ENCODE data around the gene GJD3. TPM values are rescaled to one million over a fixed set of nuclear protein-coding genes. Genes with fewer than 3 reads are reported as not detected.
"Not testable (repeated sequence)": the region's sequence is repeated elsewhere in the genome, so short reads cannot be mapped to it uniquely, and the experiment has no call there.

GJD3 gene
- total RNA-seq, 1 donor from 2014 or later, result not detected

DNA sequence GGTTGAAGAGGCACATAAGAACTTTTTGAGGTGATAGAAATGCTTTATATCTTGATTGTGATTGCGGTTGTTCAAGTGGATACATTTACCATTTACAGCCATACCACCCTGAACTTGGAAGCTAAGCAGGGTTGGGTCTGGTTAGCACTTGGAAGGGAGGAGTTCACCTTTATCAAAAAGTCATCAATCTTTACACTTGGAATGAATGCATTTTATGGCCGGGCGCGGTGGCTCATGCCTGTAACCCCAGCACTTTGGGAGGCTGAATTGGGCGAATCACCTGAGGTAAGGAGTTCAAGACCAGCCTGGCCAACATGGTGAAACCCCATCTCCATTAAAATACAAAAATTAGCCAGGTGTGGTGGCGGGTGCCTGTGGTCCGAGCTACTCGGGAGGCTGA, 9.5 kb upstream of the GJD3 start:
- DNase-seq (no peak), ATAC-seq (ENCODE audit: low read depth) (no peak)
- TF ChIP-seq, protein P1, sequence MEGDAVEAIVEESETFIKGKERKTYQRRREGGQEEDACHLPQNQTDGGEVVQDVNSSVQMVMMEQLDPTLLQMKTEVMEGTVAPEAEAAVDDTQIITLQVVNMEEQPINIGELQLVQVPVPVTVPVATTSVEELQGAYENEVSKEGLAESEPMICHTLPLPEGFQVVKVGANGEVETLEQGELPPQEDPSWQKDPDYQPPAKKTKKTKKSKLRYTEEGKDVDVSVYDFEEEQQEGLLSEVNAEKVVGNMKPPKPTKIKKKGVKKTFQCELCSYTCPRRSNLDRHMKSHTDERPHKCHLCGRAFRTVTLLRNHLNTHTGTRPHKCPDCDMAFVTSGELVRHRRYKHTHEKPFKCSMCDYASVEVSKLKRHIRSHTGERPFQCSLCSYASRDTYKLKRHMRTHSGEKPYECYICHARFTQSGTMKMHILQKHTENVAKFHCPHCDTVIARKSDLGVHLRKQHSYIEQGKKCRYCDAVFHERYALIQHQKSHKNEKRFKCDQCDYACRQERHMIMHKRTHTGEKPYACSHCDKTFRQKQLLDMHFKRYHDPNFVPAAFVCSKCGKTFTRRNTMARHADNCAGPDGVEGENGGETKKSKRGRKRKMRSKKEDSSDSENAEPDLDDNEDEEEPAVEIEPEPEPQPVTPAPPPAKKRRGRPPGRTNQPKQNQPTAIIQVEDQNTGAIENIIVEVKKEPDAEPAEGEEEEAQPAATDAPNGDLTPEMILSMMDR (IDR thresholded peaks at IDR 0.05), result no peak
- Mint-ChIP-seq H3K9me3 (peaks cover 2% of the 10 kb centered on the region), H3K27me3 (peaks cover 3% of the 10 kb centered on the region), H3K27ac (no peak overlapping the region), H3K4me3 (no peak overlapping the region), H3K4me1 (peaks cover 5% of the 10 kb centered on the region), H3K36me3 (ENCODE audit: low read depth) (no peaks in the 10 kb centered on the region)
- ChIA-PET POLR2A (no interaction called here), CTCF (interaction anchor here (0.9 kb wide), 1 partner anchor 159 kb away, joined by 3 read pairs; no protein-coding TSS in a partner anchor)
- intact Hi-C loops (cut with micrococcal nuclease), result no loop called here

DNA sequence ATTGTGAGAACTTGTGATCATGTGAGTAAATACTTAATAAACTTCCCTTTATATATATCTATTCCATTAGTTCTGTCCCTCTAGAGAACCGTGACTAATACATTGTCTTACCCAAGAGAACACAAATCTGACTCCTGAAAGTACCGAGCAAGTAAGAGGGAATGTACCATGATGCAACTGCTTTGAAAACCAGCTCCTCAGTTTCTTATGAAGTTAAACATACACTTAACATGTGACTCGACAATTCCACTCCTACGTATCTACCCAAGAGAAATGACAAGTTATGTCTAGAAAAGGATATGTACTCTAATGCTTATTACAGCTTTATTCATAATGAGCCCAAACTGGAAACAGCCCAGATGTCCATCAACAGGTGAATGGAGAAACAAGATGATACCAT, 8.8 kb upstream of the GJD3 start:
- Mint-ChIP-seq H3K9me3 (peaks cover 2% of the 10 kb centered on the region), H3K27me3 (peaks cover 3% of the 10 kb centered on the region), H3K4me1 (peaks cover 5% of the 10 kb centered on the region), H3K36me3 (ENCODE audit: low read depth) (no peaks in the 10 kb centered on the region), H3K27ac (no peak overlapping the region), H3K4me3 (no peak overlapping the region)
- ATAC-seq (ENCODE audit: low read depth) (no peak), DNase-seq (no peak)
- TF ChIP-seq, protein P1 (IDR thresholded peaks at IDR 0.05), result no peak
- ChIA-PET POLR2A (no interaction called here), CTCF (no interaction called here)
- intact Hi-C loops (cut with micrococcal nuclease), result no loop called here

- H3K27me3 Mint-ChIP-seq; POLR2A ChIA-PET; intact Hi-C loops (cut with micrococcal nuclease); H3K4me3 Mint-ChIP-seq; ATAC-seq (ENCODE audit: low read depth); H3K4me1 Mint-ChIP-seq; DNase-seq; H3K9me3 Mint-ChIP-seq; H3K36me3 Mint-ChIP-seq (ENCODE audit: low read depth); H3K27ac Mint-ChIP-seq; CTCF ChIA-PET: not testable (repeated sequence)
These were observed 8.1 kb upstream of the GJD3 start for GRCh38 chr17:40372644-40373043.

- TF ChIP-seq, protein P1 (IDR thresholded peaks at IDR 0.05), result no peak
- H3K36me3 Mint-ChIP-seq (ENCODE audit: low read depth), result no peaks in the 10 kb centered on the region
These were observed 7.5 kb upstream of the GJD3 start for GRCh38 chr17:40372031-40372430.

DNA sequence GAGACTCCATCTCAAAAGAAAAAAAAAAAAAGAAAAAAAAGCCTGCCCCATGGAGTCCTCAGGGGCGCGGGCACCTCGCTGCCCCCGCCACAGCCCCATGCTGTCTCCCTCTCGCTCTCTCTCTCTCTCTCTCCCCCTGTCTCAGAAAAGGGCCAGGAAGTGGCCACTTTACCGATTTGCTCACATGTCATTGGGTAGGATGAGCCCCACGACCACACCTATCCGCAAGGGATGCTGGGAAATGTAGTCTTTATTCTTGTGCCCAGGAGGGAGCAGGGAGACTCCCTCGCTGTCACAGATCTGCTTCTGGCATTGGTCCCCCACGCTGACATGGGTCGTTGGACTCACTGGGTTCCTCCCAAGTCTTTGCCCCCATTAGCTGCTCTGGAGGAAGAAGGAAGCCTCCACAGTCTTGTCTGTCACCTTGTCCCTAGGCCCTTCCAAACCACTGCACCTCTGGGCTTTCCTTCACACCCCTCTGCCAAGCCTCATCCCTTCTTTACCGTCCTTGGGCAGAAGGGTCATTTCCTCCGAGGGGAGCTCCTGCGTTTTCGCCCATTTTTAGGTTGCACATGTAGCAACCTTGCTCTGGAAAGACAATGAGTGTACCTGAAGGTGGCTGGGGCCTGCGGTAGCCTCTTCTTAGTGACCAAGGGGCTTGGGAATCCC, 6.9 kb upstream of the GJD3 start:
- Mint-ChIP-seq H3K27ac (no peak overlapping the region), H3K4me3 (no peak overlapping the region), H3K4me1 (peaks cover 2% of the 10 kb centered on the region), H3K9me3 (peaks cover under 1% of the 10 kb centered on the region), H3K36me3 (ENCODE audit: low read depth) (no peaks in the 10 kb centered on the region), H3K27me3 (no peaks in the 10 kb centered on the region)
- no peak for DNase-seq
- ATAC-seq (ENCODE audit: low read depth), result peak; percentile 82
- ChIA-PET CTCF (interaction anchor here (0.6 kb wide), 1 partner anchor 13 kb away, joined by 3 read pairs; no protein-coding TSS in a partner anchor), POLR2A (no interaction called here)
- intact Hi-C loops (cut with micrococcal nuclease), result no loop called here
- TF ChIP-seq, protein P1 (IDR thresholded peaks at IDR 0.05), result no peak

More at GRCh38 chr17:40372031-40372430, 7.5 kb upstream of the GJD3 start:
- Mint-ChIP-seq H3K27me3 (peaks cover 3% of the 10 kb centered on the region), H3K4me1 (peaks cover 5% of the 10 kb centered on the region), H3K9me3 (peaks cover 2% of the 10 kb centered on the region), H3K4me3 (no peak overlapping the region), H3K27ac (no peak overlapping the region)
- intact Hi-C loops (cut with micrococcal nuclease), result no loop called here
- ChIA-PET POLR2A (no interaction called here), CTCF (no interaction called here)
- ATAC-seq (ENCODE audit: low read depth), result no peak
- DNase-seq, result no peak

- TF ChIP-seq, protein P1 (IDR thresholded peaks at IDR 0.05), result no peak
- Mint-ChIP-seq H3K4me1 (peaks cover 2% of the 10 kb centered on the region), H3K36me3 (ENCODE audit: low read depth) (no peaks in the 10 kb centered on the region), H3K9me3 (no peaks in the 10 kb centered on the region), H3K4me3 (no peak overlapping the region), H3K27me3 (no peaks in the 10 kb centered on the region), H3K27ac (no peak overlapping the region)
- DNase-seq, result no peak
- intact Hi-C loops (cut with micrococcal nuclease), result no loop called here
- ChIA-PET CTCF (no interaction called here), POLR2A (no interaction called here)
- ATAC-seq (ENCODE audit: low read depth), result no peak
These were observed 5.4 kb upstream of the GJD3 start for GRCh38 chr17:40369923-40370322.

DNA sequence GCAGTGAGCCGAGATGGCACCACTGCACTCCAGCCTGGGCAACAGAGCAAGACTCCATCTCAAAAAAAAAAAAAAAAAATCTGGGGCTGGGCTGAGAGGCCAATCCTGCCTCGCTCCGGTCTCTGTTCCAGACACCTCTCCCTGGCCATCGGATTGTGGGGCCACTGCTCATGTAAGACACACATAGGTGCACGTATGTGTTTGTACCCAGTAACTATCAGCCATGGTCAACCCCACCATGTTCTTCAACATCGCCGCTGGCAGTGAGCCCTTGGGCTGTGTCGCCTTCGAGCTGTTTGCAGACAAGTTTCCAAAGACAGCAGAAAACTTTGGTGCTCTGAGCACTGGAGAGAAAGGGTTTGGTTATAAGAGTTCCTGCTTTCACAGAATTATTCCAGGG, 3.2 kb upstream of the GJD3 start:
- intact Hi-C loops (cut with micrococcal nuclease); CTCF ChIA-PET; H3K36me3 Mint-ChIP-seq (ENCODE audit: low read depth); H3K27ac Mint-ChIP-seq; DNase-seq; H3K4me1 Mint-ChIP-seq; H3K27me3 Mint-ChIP-seq; H3K9me3 Mint-ChIP-seq; H3K4me3 Mint-ChIP-seq; ATAC-seq (ENCODE audit: low read depth): not testable (repeated sequence)
- POLR2A ChIA-PET, result interaction anchor here (0.7 kb wide), 1 partner anchor 329 kb away, joined by 3 read pairs; no protein-coding TSS in a partner anchor
